ENCODE results near the gene PPP6R2.
A peak's percentile ranks its signal among the peaks of the same experiment; 100 is the strongest.

DNA sequence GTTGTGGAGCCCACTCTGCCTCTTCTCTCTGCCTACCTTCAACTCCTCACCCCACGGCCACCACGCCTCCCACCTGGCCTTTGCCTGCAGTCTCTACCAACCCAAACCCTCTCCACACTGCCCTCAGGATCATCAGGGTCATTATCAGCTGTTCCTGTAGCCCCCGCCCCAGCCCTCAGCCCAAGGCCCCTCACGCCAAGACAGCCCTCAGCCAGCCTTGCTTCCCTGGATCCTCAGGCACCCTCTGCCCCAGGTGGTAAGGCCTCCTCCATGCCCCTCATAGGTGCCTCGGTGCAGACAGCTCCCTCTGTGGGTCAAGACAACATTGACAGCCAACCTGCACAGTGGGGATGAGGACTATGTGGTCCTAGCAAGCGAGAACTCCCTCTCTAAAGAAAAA, 130.0 kb downstream of the PPP6R2 start:
- TF ChIP-seq CTCF (conservative IDR thresholded peaks at IDR 0.05), result peak; percentile 66
- TF ChIP-seq EZH2 (IDR thresholded peaks at IDR 0.05; ENCODE audit: low read depth), result no peak
